ENCODE measurements around the gene GRIK4.

The GRIK4 gene

DNA sequence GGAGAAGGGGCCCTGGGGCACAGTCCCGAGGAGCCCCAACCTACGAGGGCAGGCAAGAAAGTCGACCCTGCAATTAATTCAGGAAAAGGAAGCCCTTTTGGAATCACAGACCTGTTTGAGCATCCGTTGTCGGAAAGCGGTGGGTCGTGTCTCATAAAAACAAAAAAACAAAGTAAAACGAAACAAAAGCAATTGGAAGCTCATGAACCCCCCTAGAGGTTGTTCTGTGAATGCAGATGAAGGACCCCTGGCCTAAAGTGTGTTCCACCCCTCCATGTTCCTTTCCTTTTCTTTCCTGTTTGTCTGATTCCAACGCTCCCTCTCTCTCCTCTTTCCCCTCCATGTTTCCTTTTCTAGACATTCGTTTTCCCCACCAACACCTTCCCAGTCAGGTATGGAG, 203.7 kb downstream of the GRIK4 start:
- Histone ChIP-seq H3K4me3 (ENCODE audit: severe bottlenecking) (no peak overlapping the region), H3K4me1 (ENCODE audit: insufficient read depth, poor library complexity, severe bottlenecking) (peaks cover 3% of the 10 kb centered on the region), H3K27me3 (ENCODE audit: insufficient read depth, poor library complexity, severe bottlenecking) (peaks cover 2% of the 10 kb centered on the region), H3K27ac (ENCODE audit: poor library complexity, severe bottlenecking) (no peak overlapping the region), H3K36me3 (ENCODE audit: low read depth) (no peaks in the 10 kb centered on the region), H3K9me3 (ENCODE audit: severe bottlenecking) (no peaks in the 10 kb centered on the region)
- TF ChIP-seq, protein P1, sequence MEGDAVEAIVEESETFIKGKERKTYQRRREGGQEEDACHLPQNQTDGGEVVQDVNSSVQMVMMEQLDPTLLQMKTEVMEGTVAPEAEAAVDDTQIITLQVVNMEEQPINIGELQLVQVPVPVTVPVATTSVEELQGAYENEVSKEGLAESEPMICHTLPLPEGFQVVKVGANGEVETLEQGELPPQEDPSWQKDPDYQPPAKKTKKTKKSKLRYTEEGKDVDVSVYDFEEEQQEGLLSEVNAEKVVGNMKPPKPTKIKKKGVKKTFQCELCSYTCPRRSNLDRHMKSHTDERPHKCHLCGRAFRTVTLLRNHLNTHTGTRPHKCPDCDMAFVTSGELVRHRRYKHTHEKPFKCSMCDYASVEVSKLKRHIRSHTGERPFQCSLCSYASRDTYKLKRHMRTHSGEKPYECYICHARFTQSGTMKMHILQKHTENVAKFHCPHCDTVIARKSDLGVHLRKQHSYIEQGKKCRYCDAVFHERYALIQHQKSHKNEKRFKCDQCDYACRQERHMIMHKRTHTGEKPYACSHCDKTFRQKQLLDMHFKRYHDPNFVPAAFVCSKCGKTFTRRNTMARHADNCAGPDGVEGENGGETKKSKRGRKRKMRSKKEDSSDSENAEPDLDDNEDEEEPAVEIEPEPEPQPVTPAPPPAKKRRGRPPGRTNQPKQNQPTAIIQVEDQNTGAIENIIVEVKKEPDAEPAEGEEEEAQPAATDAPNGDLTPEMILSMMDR (IDR thresholded peaks at IDR 0.05; ENCODE audit: poor library complexity, severe bottlenecking) = no peak
- ATAC-seq (ENCODE audit: low read depth) (no peak), DNase-seq (ENCODE audit: low spot score) (no peak)

DNA sequence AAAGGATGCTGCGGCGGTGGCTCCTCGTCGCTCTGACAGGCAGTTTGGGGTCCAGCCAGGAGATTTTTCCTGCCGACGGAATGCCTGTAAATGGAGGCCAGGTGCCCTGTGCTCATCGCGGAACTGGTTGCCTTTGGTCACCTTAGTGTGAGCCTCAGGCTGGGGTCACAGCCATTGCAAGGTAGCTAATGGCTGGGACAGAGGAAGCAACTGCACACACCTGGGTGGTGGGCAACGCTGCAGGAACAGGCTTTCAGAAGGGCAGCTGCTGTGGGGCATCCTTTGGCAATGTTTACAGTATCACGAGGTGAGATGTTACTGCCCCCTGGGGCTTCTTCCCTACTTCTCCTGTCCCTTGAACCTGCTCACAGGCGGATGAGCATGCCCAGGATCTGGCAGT, 205.5 kb downstream of the GRIK4 start:
- Histone ChIP-seq H3K27me3 (ENCODE audit: insufficient read depth, poor library complexity, severe bottlenecking) (peaks cover 2% of the 10 kb centered on the region), H3K9me3 (ENCODE audit: severe bottlenecking) (no peaks in the 10 kb centered on the region), H3K36me3 (ENCODE audit: low read depth) (no peaks in the 10 kb centered on the region), H3K4me1 (ENCODE audit: insufficient read depth, poor library complexity, severe bottlenecking) (no peaks in the 10 kb centered on the region), H3K27ac (ENCODE audit: poor library complexity, severe bottlenecking) (no peak overlapping the region), H3K4me3 (ENCODE audit: severe bottlenecking) (no peak overlapping the region)
- TF ChIP-seq, protein P1 (IDR thresholded peaks at IDR 0.05; ENCODE audit: poor library complexity, severe bottlenecking) = no peak
- no peak for ATAC-seq (ENCODE audit: low read depth)
- no peak for DNase-seq (ENCODE audit: low spot score)

DNA sequence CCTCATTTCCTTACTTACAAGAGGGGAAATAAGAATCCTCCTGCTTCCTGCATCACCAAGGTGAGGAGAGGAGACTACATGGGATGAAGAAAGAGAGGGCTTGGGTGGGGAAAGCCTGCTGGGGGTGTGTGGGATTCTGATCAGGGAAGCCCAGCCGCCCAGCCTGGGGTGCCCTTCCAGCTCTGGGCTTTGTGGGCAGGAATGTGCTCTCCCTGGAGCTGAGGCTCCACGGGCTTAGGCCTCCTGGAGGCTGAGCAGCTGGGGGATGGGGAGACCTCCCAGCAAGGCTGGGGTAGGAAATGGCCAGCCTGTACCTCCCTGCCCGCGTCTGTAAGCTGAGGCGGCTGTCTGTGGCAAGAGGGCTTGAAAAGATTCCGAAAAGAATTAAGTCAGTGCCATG, 206.1 kb downstream of the GRIK4 start:
- ATAC-seq (ENCODE audit: low read depth) (no peak), DNase-seq (ENCODE audit: low spot score) (no peak)
- no peaks in the 10 kb centered on the region for H3K4me1 ChIP-seq (ENCODE audit: insufficient read depth, poor library complexity, severe bottlenecking)
- H3K9me3 ChIP-seq (ENCODE audit: severe bottlenecking) = no peaks in the 10 kb centered on the region
- no peak overlapping the region for H3K4me3 ChIP-seq (ENCODE audit: severe bottlenecking)
- peaks cover 2% of the 10 kb centered on the region for H3K27me3 ChIP-seq (ENCODE audit: insufficient read depth, poor library complexity, severe bottlenecking)
- TF ChIP-seq, protein P1 (IDR thresholded peaks at IDR 0.05; ENCODE audit: poor library complexity, severe bottlenecking) = no peak
- H3K27ac ChIP-seq (ENCODE audit: poor library complexity, severe bottlenecking) = no peak overlapping the region
- no peaks in the 10 kb centered on the region for H3K36me3 ChIP-seq (ENCODE audit: low read depth)

DNA sequence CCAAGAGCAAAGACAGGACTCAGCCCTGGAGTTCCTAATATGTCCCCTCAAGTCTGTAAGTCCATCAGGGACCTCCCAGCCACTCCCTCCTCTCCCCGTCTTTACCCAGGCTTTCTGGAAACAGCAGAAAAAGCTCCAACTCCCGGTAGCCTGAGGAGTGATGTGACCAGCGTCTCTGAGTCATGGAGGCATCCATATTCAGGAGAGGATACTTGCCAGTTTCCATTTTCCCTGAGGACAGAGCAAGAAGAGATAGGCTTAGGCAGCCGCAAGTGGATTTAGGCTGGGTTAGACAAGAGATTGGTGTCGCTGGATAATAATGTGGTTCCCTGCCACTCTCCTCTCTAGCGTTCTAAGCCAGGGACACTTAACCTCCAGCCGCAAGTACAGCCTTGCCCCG, 206.6 kb downstream of the GRIK4 start:
- no peak overlapping the region for H3K27ac ChIP-seq (ENCODE audit: poor library complexity, severe bottlenecking)
- ATAC-seq (ENCODE audit: low read depth) (no peak), DNase-seq (ENCODE audit: low spot score) (no peak)
- H3K4me1 ChIP-seq (ENCODE audit: insufficient read depth, poor library complexity, severe bottlenecking) = no peaks in the 10 kb centered on the region
- H3K9me3 ChIP-seq (ENCODE audit: severe bottlenecking) = no peaks in the 10 kb centered on the region
- H3K27me3 ChIP-seq (ENCODE audit: insufficient read depth, poor library complexity, severe bottlenecking) = peaks cover 2% of the 10 kb centered on the region
- H3K36me3 ChIP-seq (ENCODE audit: low read depth) = no peaks in the 10 kb centered on the region
- TF ChIP-seq, protein P1 (IDR thresholded peaks at IDR 0.05; ENCODE audit: poor library complexity, severe bottlenecking) = no peak
- no peak overlapping the region for H3K4me3 ChIP-seq (ENCODE audit: severe bottlenecking)

DNA sequence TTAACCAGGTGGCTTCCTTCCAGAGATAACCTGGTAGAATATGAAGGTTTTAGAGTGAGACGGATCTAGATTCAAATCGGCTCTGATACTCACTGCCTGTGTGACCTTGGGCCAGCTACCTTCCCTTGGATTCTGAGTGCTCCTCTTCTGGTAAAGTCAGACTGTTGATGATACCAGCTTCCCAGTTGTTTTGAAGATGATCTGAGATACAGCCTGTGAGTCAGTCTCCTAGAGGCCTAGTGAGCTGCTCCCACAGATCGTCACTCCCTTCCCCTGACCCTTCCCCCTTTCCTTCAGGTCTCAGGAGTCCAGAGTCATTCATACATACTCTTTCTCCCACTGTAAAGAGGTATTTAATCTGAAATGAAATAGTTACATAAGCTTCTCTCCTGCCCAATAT, 207.8 kb downstream of the GRIK4 start:
- H3K4me3 ChIP-seq (ENCODE audit: severe bottlenecking) = no peak overlapping the region
- DNase-seq (ENCODE audit: low spot score) (no peak), ATAC-seq (ENCODE audit: low read depth) (peak; percentile 19; the same call in 1 of the 3 replicates)
- H3K36me3 ChIP-seq (ENCODE audit: low read depth) = no peaks in the 10 kb centered on the region
- H3K9me3 ChIP-seq (ENCODE audit: severe bottlenecking) = no peaks in the 10 kb centered on the region
- no peaks in the 10 kb centered on the region for H3K4me1 ChIP-seq (ENCODE audit: insufficient read depth, poor library complexity, severe bottlenecking)
- H3K27ac ChIP-seq (ENCODE audit: poor library complexity, severe bottlenecking) = no peak overlapping the region
- TF ChIP-seq, protein P1 (IDR thresholded peaks at IDR 0.05; ENCODE audit: poor library complexity, severe bottlenecking) = no peak
- peaks cover 2% of the 10 kb centered on the region for H3K27me3 ChIP-seq (ENCODE audit: insufficient read depth, poor library complexity, severe bottlenecking)

Data from RWPE2 (cell line).